Aorta (tissue), 5 donors: Measurements from ENCODE around the gene PPFIA4. TPM values are rescaled to one million over a fixed set of nuclear protein-coding genes. Genes with fewer than 3 reads are reported as not detected.

Source experiments
- ATAC-seq: fragments of 200-7000 bp; cut with Tn5 transposase; one replicate; pipeline ENCODE4 v1.9.1; 2022; ENCODE audit warnings: moderate library complexity; ENCODE audit not compliant: low FRiP score
- DNase-seq, 2 donors: peaks; one replicate each; pipeline ENCODE4 v3.0.0-alpha.2; 2020
- H3K27ac ChIP-seq, 2 donors: one replicate each; pipeline ENCODE4 v1.5.1; 2013; ENCODE audit warnings: low read length in 2 of 2, mild to moderate bottlenecking in 2 of 2, moderate library complexity in 2 of 2, control low read depth in 1 of 2, inconsistent platforms in 1 of 2, low read depth in 1 of 2
- H3K27me3 ChIP-seq, 2 donors: one replicate each; pipeline ENCODE4 v1.6.1; 2013; ENCODE audit warnings: control low read depth in 1 of 2, low read length in 1 of 2, mild to moderate bottlenecking in 1 of 2, moderate library complexity in 1 of 2; ENCODE audit not compliant: insufficient read depth in 2 of 2, control insufficient read depth in 1 of 2
- H3K36me3 ChIP-seq, 2 donors: one replicate each; pipeline ENCODE4 v1.6.1; 2013; ENCODE audit warnings: control low read depth in 1 of 2, low read length in 1 of 2, mild to moderate bottlenecking in 1 of 2; ENCODE audit not compliant: insufficient read depth in 2 of 2, control insufficient read depth in 1 of 2
- H3K4me1 ChIP-seq, 2 donors: one replicate each; pipeline ENCODE4 v1.6.1; 2013; ENCODE audit warnings: low read length in 2 of 2, control low read depth in 1 of 2, mild to moderate bottlenecking in 1 of 2, moderate library complexity in 1 of 2; ENCODE audit not compliant: insufficient read depth in 2 of 2, control insufficient read depth in 1 of 2
- H3K4me3 ChIP-seq, 2 donors: one replicate each; pipeline ENCODE4 v1.5.1; 2013; ENCODE audit warnings: low read length in 2 of 2, control low read depth in 1 of 2, mild to moderate bottlenecking in 1 of 2
- H3K9me3 ChIP-seq: one replicate; pipeline ENCODE4 v1.6.1; 2013; ENCODE audit warnings: mild to moderate bottlenecking, low read length; ENCODE audit not compliant: control insufficient read depth
- WGBS, 2 donors: extraction: QIAGEN DNeasy Blood & Tissue Kit; methylation state at CpG; one replicate each; pipeline ENCODE4 v1.1.7; 2013; 5-methylcytosine and 5-hydroxymethylcytosine counted together
- intact Hi-C, 2 donors: fragments of 100-400 bp; cut with DNase I; formaldehyde crosslinking; loops; one replicate each; pipeline versions ENCODE4 v1.14.2 to v1.15.0; 2022
- polyA plus RNA-seq, 2 donors: library from polyadenylated mRNA; stranded (reverse); fragments of 200-250 nt; gene quantifications; one replicate each; pipeline ENCODE4 v1.2.3, GENCODE V29; 2013
- total RNA-seq, 2 donors: library from RNA; stranded (reverse); fragmentation: NEBNext Ultra II Directional; extraction: Animal tissue kit (Norgen Biotek cat#: 25700); gene quantifications; one replicate each; pipeline ENCODE4 v1.2.1, GENCODE V29; 2021
- donor health status: healthy with polysubstance abuse.
- donor health status: Bipolar disorder and iron deficiency.
- donor health status: DM: no; HTN: no; CAD: no.
- donor health status: DM: no; HTN: no; CAD: no.
- donor health status: DM: yes; HTN: yes; CAD: no.

PPFIA4 gene
- total and polyA plus RNA-seq, 4 donors: 3.3 to 22.7 (median 13.0) TPM

- DNase-seq (no peak), ATAC-seq (no peak)
- H3K27me3 ChIP-seq: no peaks in the 10 kb centered on the region
- H3K27ac ChIP-seq: no peak overlapping the region
- 95% methylated on average over 7 of the region's 7 CpGs for WGBS, 2 donors
- no peaks in the 10 kb centered on the region for H3K9me3 ChIP-seq
- no peak overlapping the region for H3K4me3 ChIP-seq
- H3K4me1 ChIP-seq: peaks cover 0 to 4% of the 10 kb centered on the region in 2 donors
- H3K36me3 ChIP-seq: peaks cover 0 to 1% of the 10 kb centered on the region in 2 donors
- intact Hi-C loops: no loop called here
Observed at GRCh38 chr1:203072002-203072602, 45.8 kb downstream of the PPFIA4 start.

GRCh38 chr1:203072911-203073310 lies 46.6 kb downstream of the PPFIA4 start:
- Histone ChIP-seq H3K27me3 (no peaks in the 10 kb centered on the region), H3K4me1 (peaks cover 0 to 4% of the 10 kb centered on the region in 2 donors), H3K36me3 (peaks cover 0 to 1% of the 10 kb centered on the region in 2 donors), H3K9me3 (no peaks in the 10 kb centered on the region), H3K27ac (no peak overlapping the region), H3K4me3 (no peak overlapping the region)
- WGBS, 2 donors: 73 to 79% methylated on average over 3 of the region's 3 CpGs
- no peak for ATAC-seq
- intact Hi-C loops: no loop called here
- DNase-seq: no peak

GRCh38 chr1:203073469-203073868 lies 47.2 kb downstream of the PPFIA4 start:
- Histone ChIP-seq H3K4me1 (peaks cover 0 to 4% of the 10 kb centered on the region in 2 donors), H3K27ac (no peak overlapping the region), H3K27me3 (no peaks in the 10 kb centered on the region), H3K36me3 (peaks cover 0 to 1% of the 10 kb centered on the region in 2 donors), H3K9me3 (no peaks in the 10 kb centered on the region), H3K4me3 (no peak overlapping the region)
- DNase-seq (no peak), ATAC-seq (no peak)
- intact Hi-C loops: no loop called here
- 92 to 100% methylated on average over 2 of the region's 2 CpGs for WGBS, 2 donors

GRCh38 chr1:203074610-203075009 lies 48.3 kb downstream of the PPFIA4 start:
- Histone ChIP-seq H3K27me3 (no peaks in the 10 kb centered on the region), H3K9me3 (no peaks in the 10 kb centered on the region), H3K4me1 (peaks cover 0 to 2% of the 10 kb centered on the region in 2 donors), H3K36me3 (peaks cover 0 to 1% of the 10 kb centered on the region in 2 donors), H3K4me3 (no peak overlapping the region), H3K27ac (no peak overlapping the region)
- ATAC-seq (no peak), DNase-seq (peak in 1 of 2 donors; percentile 57)
- intact Hi-C loops: no loop called here

GRCh38 chr1:203075236-203076030 lies 49.1 kb downstream of the PPFIA4 start:
- 48 to 56% methylated on average over 54 to 56 of the region's 56 CpGs for WGBS, 2 donors
- Histone ChIP-seq H3K4me1 (no peaks in the 10 kb centered on the region), H3K4me3 (no peak overlapping the region), H3K9me3 (no peaks in the 10 kb centered on the region), H3K36me3 (peaks cover 0 to 1% of the 10 kb centered on the region in 2 donors), H3K27me3 (no peaks in the 10 kb centered on the region), H3K27ac (no peak overlapping the region)
- ATAC-seq: no peak
- intact Hi-C loops: no loop called here
- no peak for DNase-seq

- no peaks in the 10 kb centered on the region for H3K4me1 ChIP-seq
- no peak for DNase-seq
- no peaks in the 10 kb centered on the region for H3K27me3 ChIP-seq
- intact Hi-C loops: no loop called here
- 68 to 75% methylated on average over 28 to 30 of the region's 30 CpGs for WGBS, 2 donors
- peaks cover 0 to 1% of the 10 kb centered on the region in 2 donors for H3K36me3 ChIP-seq
- no peak overlapping the region for H3K4me3 ChIP-seq
- H3K9me3 ChIP-seq: no peaks in the 10 kb centered on the region
- H3K27ac ChIP-seq: no peak overlapping the region
- no peak for ATAC-seq
Observed at GRCh38 chr1:203076031-203076511, 49.8 kb downstream of the PPFIA4 start.

- H3K4me1 ChIP-seq: no peaks in the 10 kb centered on the region
- H3K4me3 ChIP-seq: no peak overlapping the region
- H3K27ac ChIP-seq: no peak overlapping the region
- DNase-seq: no peak
- ATAC-seq: no peak
- no peaks in the 10 kb centered on the region for H3K9me3 ChIP-seq
- H3K36me3 ChIP-seq: peaks cover 0 to under 1% of the 10 kb centered on the region in 2 donors
- WGBS, 2 donors: 92 to 95% methylated on average over 3 of the region's 3 CpGs
- intact Hi-C loops: no loop called here
- H3K27me3 ChIP-seq: no peaks in the 10 kb centered on the region
Observed at GRCh38 chr1:203077367-203077766, 51.1 kb downstream of the PPFIA4 start.

GRCh38 chr1:203077956-203078355 lies 51.7 kb downstream of the PPFIA4 start:
- Histone ChIP-seq H3K27me3 (no peaks in the 10 kb centered on the region), H3K27ac (no peak overlapping the region), H3K4me3 (no peak overlapping the region), H3K4me1 (no peaks in the 10 kb centered on the region), H3K36me3 (no peaks in the 10 kb centered on the region), H3K9me3 (no peaks in the 10 kb centered on the region)
- ATAC-seq (no peak), DNase-seq (no peak)
- intact Hi-C loops: no loop called here
- WGBS, 2 donors: 97% methylated on average over 2 of the region's 2 CpGs

GRCh38 chr1:203078478-203078877 lies 52.2 kb downstream of the PPFIA4 start:
- Histone ChIP-seq H3K4me3 (no peak overlapping the region), H3K27ac (no peak overlapping the region), H3K27me3 (no peaks in the 10 kb centered on the region), H3K4me1 (no peaks in the 10 kb centered on the region), H3K9me3 (no peaks in the 10 kb centered on the region), H3K36me3 (no peaks in the 10 kb centered on the region)
- ATAC-seq (no peak), DNase-seq (no peak)
- intact Hi-C loops: no loop called here
- 91 to 100% methylated on average over 3 of the region's 3 CpGs for WGBS, 2 donors
